ENCODE measurements around the gene FANCC. TPM values are rescaled to one million over a fixed set of nuclear protein-coding genes. Genes with fewer than 3 reads are reported as not detected.

FANCC gene
- 7.9 and 9.5 TPM in 2 replicates for total RNA-seq (2014; rRNA removed; shearing (Covaris generic))

GRCh38 chr9:95317119-95317892 lies at the start of gene FANCC:
FANCC (minus strand) TSS chr9:95317709; CDS start chr9:95249291, 68,418 bp downstream.
- peak; percentile 86 for DNase-seq (ENCODE audit: low read depth)

GRCh38 chr9:95366731-95367325 lies 49.3 kb upstream of the FANCC start:
- no peak for DNase-seq (ENCODE audit: low read depth)

- no peak for DNase-seq (ENCODE audit: low read depth)
Measured at GRCh38 chr9:95365766-95366165, 48.3 kb upstream of the FANCC start.

- peak; percentile 17 for DNase-seq (ENCODE audit: low read depth)
Measured at GRCh38 chr9:95363051-95363841, 45.7 kb upstream of the FANCC start.

GRCh38 chr9:95360866-95361265 lies 43.4 kb upstream of the FANCC start:
- DNase-seq (ENCODE audit: low read depth), result no peak

GRCh38 chr9:95357316-95357715 lies 39.8 kb upstream of the FANCC start:
- no peak for DNase-seq (ENCODE audit: low read depth)

- no peak for DNase-seq (ENCODE audit: low read depth)
Measured at GRCh38 chr9:95355500-95355899, 38.0 kb upstream of the FANCC start.

- DNase-seq (ENCODE audit: low read depth), result no peak
Measured at GRCh38 chr9:95351051-95351450, 33.5 kb upstream of the FANCC start.

- DNase-seq (ENCODE audit: low read depth), result no peak
Measured at GRCh38 chr9:95350266-95350665, 32.8 kb upstream of the FANCC start.

- DNase-seq (ENCODE audit: low read depth), result no peak
Measured at GRCh38 chr9:95349091-95350038, 31.9 kb upstream of the FANCC start.

GRCh38 chr9:95346021-95346420 lies 28.5 kb upstream of the FANCC start:
- DNase-seq (ENCODE audit: low read depth), result no peak

- no peak for DNase-seq (ENCODE audit: low read depth)
Measured at GRCh38 chr9:95344735-95345325, 27.3 kb upstream of the FANCC start.

- DNase-seq (ENCODE audit: low read depth), result peak; percentile 37
Measured at GRCh38 chr9:95343725-95344287, 26.3 kb upstream of the FANCC start.

- DNase-seq (ENCODE audit: low read depth), result no peak
Measured at GRCh38 chr9:95342571-95342970, 25.1 kb upstream of the FANCC start.

GRCh38 chr9:95341293-95341962 lies 23.9 kb upstream of the FANCC start:
- DNase-seq (ENCODE audit: low read depth), result no peak

GRCh38 chr9:95338243-95338642 lies 20.7 kb upstream of the FANCC start:
- DNase-seq (ENCODE audit: low read depth), result no peak

GRCh38 chr9:95336281-95336680 lies 18.8 kb upstream of the FANCC start:
- no peak for DNase-seq (ENCODE audit: low read depth)

GRCh38 chr9:95333426-95333825 lies 15.9 kb upstream of the FANCC start:
- DNase-seq (ENCODE audit: low read depth), result no peak

- no peak for DNase-seq (ENCODE audit: low read depth)
Measured at GRCh38 chr9:95332860-95333259, 15.4 kb upstream of the FANCC start.

Measured in RPMI7951 (cell line).